Gastroesophageal sphincter (tissue), 3 donors: Measurements from ENCODE around the gene CGNL1.

Source experiments
- EP300 ChIP-seq: sonication (generic); formaldehyde crosslinking; IDR thresholded peaks from one replicate; pipeline ENCODE4 v1.6.1; 2017; ENCODE audit warnings: antibody characterized with exemption, mild to moderate bottlenecking
- POLR2A ChIP-seq, 2 donors: fragments of 450-650 bp; IDR thresholded peaks; one replicate each; pipeline ENCODE4 v1.6.1; 2017; ENCODE audit warnings: antibody characterized with exemption in 2 of 2, mild to moderate bottlenecking in 2 of 2, moderate library complexity in 1 of 2
- POLR2AphosphoS5 ChIP-seq: sonication (generic); formaldehyde crosslinking; IDR thresholded peaks from one replicate; pipeline ENCODE4 v1.6.1; 2017; ENCODE audit warnings: antibody characterized with exemption
- TF ChIP-seq, protein P1 (sequence below), 4 experiments: fragments of 200-600 bp in 2 of 4; fragments of 450-650 bp in 2 of 4; sonication (generic) in 1 of 4; IDR thresholded peaks; one replicate each; pipeline ENCODE4 v1.5.1; 2017 to 2019; ENCODE audit warnings: antibody characterized with exemption in 4 of 4, mild to moderate bottlenecking in 2 of 4, moderate library complexity in 2 of 4

DNA sequence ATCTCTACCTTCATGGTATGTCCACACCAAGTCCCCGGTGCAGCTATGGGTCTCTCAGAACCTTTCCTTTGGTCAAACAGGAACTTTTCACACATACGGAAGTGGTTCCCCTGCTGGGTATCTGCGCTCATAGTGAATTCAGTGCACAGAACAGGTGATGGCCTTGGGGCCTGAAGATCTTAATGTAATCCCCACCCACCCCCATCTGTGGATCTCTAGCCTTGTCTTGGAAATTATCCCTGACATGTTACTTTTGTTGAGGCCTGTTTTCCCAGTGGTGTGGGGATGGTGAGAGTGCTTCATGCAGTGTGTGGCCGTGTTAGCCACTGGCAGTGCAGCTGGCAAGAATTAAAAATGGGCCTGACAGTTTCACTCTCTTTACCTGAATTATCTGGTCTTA is 143.5 kb downstream of the CGNL1 start:
- no peak for TF ChIP-seq POLR2AphosphoS5
- TF ChIP-seq, protein P1, sequence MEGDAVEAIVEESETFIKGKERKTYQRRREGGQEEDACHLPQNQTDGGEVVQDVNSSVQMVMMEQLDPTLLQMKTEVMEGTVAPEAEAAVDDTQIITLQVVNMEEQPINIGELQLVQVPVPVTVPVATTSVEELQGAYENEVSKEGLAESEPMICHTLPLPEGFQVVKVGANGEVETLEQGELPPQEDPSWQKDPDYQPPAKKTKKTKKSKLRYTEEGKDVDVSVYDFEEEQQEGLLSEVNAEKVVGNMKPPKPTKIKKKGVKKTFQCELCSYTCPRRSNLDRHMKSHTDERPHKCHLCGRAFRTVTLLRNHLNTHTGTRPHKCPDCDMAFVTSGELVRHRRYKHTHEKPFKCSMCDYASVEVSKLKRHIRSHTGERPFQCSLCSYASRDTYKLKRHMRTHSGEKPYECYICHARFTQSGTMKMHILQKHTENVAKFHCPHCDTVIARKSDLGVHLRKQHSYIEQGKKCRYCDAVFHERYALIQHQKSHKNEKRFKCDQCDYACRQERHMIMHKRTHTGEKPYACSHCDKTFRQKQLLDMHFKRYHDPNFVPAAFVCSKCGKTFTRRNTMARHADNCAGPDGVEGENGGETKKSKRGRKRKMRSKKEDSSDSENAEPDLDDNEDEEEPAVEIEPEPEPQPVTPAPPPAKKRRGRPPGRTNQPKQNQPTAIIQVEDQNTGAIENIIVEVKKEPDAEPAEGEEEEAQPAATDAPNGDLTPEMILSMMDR (IDR thresholded peaks at IDR 0.05): no peak
- TF ChIP-seq POLR2A (IDR thresholded peaks at IDR 0.05): no peak
- TF ChIP-seq EP300: no peak
